HUDEP-2 (cell line): ENCODE measurements around the gene JAK2.

Experiments
- DNase-seq, 76 experiments: peaks; one replicate each; lab custom pipeline; 2025; ENCODE audit not compliant: unreplicated experiment in 76 of 76; lab: John Stamatoyannopoulos, UW

The JAK2 gene

DNA sequence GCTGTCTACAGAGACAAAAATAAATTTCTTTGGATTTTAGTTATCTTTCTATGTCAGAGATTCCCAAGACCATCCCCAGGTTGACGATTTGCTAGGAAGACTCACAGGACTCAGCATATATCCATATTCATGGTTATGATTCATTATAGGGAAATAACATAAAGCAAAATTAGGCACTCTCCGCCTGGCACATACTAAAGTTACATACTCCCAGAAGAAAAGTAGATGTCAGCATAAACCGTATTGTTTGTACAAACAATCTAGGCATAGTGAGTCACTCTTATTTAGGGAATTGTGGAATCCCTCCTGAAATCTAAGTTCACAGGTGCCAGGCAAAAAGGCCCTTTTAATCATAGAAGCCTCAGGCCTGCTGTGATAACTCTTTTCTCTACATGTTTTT lies 137.4 kb downstream of the JAK2 start:
- DNase-seq: no peak

DNA sequence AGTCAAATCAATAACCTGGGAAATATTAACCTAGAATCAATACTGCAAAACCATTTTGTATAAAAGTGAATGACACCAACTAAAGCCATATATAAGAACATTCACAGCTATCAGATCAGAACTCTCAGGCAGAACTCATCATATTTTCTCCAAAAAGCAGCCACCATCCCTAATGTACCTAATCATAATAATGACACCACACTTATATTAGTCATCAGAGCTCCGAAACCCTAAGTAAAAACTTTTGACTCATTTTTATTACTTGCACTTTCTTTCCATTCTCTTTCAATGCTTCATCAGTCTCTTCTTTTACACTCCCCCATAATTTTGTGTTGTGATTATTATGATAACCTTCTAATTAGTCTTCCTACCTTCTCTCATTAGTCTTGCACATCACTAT lies 155.1 kb downstream of the JAK2 start:
- no peak for DNase-seq

DNA sequence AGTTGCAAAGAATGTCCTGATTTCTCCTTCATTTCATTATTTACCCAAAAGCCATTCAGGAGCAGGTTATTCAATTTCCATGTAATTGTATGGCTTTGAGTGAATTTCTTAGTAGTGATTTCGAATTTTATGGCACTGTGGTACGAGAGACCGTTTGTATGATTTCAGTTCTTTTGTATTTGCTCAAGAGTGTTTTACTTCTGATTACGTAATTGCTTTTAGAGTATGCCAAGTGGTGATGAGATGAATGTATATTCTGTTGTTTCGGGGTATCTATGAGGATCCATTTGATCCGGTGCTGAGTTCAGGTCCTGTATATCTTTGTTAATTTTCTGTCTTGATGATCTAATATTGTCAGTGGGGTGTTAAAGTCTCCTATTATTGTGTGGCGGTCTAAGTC lies 159.1 kb downstream of the JAK2 start:
- DNase-seq: no peak

DNA sequence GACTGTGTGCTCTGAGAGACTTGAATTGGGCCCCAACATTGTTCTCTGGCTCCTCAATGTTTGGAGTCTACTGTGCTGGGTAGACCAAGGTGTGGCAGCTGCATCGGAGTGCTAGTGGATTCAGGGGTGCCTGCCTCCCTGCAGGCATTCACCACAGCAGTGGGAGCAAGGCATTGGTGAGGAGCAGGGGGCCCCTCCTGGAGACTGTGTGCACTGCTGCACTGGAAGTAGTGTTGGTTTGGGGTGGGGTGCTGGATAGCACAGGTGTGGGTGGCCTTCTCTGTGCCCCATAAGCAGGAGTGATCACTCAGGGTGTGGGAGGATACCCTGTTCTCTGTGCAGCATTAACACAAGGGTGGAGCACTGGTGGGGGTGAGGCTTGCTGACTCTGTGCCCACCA lies 161.2 kb downstream of the JAK2 start:
- DNase-seq: no peak
